Retinal pigment epithelial cell (primary cell): Measurements from ENCODE around the gene COL9A2.

Experiments
- DNase-seq: peaks from one replicate; pipeline ENCODE4 v3.0.0-alpha.2; 2010; ENCODE audit warnings: low read depth
- H3K4me3 ChIP-seq: 2 replicates; pipeline ENCODE4 v1.5.1; 2011; ENCODE audit warnings: mild to moderate bottlenecking, low read length, control low read depth, moderate library complexity
- CTCF ChIP-seq: conservative IDR thresholded peaks from 2 replicates; pipeline ENCODE4 v1.5.1; 2011; ENCODE audit warnings: low read depth, low read length, control low read depth, inconsistent platforms

Gene COL9A2

GRCh38 chr1:40303051-40303771, 13.9 kb downstream of the COL9A2 start:
- H3K4me3 ChIP-seq: no peak overlapping the region
- no peak for TF ChIP-seq CTCF
- DNase-seq: no peak

GRCh38 chr1:40302475-40302874, 14.6 kb downstream of the COL9A2 start:
- H3K4me3 ChIP-seq: no peak overlapping the region
- DNase-seq: no peak
- TF ChIP-seq CTCF: no peak

- DNase-seq: no peak
- H3K4me3 ChIP-seq: no peak overlapping the region
- no peak for TF ChIP-seq CTCF
Measured at GRCh38 chr1:40301541-40302299, 15.4 kb downstream of the COL9A2 start.

- TF ChIP-seq CTCF: no peak
- H3K4me3 ChIP-seq: no peak overlapping the region
- DNase-seq: no peak
Measured at GRCh38 chr1:40301066-40301465, 16.0 kb downstream of the COL9A2 start.

- no peak for TF ChIP-seq CTCF
- no peak overlapping the region for H3K4me3 ChIP-seq
- DNase-seq: no peak
Measured at GRCh38 chr1:40300651-40301050, 16.4 kb downstream of the COL9A2 start.

GRCh38 chr1:40300249-40300567, 16.9 kb downstream of the COL9A2 start:
- no peak overlapping the region for H3K4me3 ChIP-seq
- DNase-seq: no peak
- no peak for TF ChIP-seq CTCF
